Fibroblast of skin of left quadriceps (primary cell): ENCODE measurements around the gene ARID4B.
"Not testable (repeated sequence)": the region's sequence is repeated elsewhere in the genome, so short reads cannot be mapped to it uniquely, and the experiment has no call there.

Experiments used
- DNase-seq, 2 experiments: peaks; one replicate each; pipeline ENCODE4 v3.0.0-alpha.2; 2013; ENCODE audit warnings: low read depth in 2 of 2

ARID4B gene

GRCh38 chr1:235225299-235225698 is 102.7 kb downstream of the ARID4B start:
- no peak for DNase-seq

GRCh38 chr1:235221653-235222375 is 106.2 kb downstream of the ARID4B start:
- no peak for DNase-seq

GRCh38 chr1:235215453-235215852 is 112.5 kb downstream of the ARID4B start:
- no peak for DNase-seq

- not testable (repeated sequence) for DNase-seq
Observed at GRCh38 chr1:235214962-235215361, 113.0 kb downstream of the ARID4B start.

GRCh38 chr1:235213752-235214151 is 114.2 kb downstream of the ARID4B start:
- DNase-seq, result no peak

GRCh38 chr1:235211517-235211916 is 116.5 kb downstream of the ARID4B start:
- DNase-seq, result no peak

GRCh38 chr1:235207209-235207565 is 120.8 kb downstream of the ARID4B start:
- DNase-seq, result no peak

GRCh38 chr1:235206533-235207208 is 121.3 kb downstream of the ARID4B start:
- no peak for DNase-seq

GRCh38 chr1:235205687-235206086 is 122.3 kb downstream of the ARID4B start:
- DNase-seq, result no peak

- DNase-seq, result no peak
Observed at GRCh38 chr1:235203428-235203827, 124.6 kb downstream of the ARID4B start.

GRCh38 chr1:235202447-235202846 is 125.5 kb downstream of the ARID4B start:
- not testable (repeated sequence) for DNase-seq

GRCh38 chr1:235199441-235199840 is 128.5 kb downstream of the ARID4B start:
- DNase-seq, result peak; percentile 7 to 20

GRCh38 chr1:235190431-235190830 is 137.5 kb downstream of the ARID4B start:
- DNase-seq, result no peak

GRCh38 chr1:235187316-235187715 is 140.7 kb downstream of the ARID4B start:
- DNase-seq, result no peak

GRCh38 chr1:235181561-235182245 is 146.3 kb downstream of the ARID4B start:
- DNase-seq, result no peak

GRCh38 chr1:235180916-235181460 is 147.0 kb downstream of the ARID4B start:
- DNase-seq, result no peak

- DNase-seq, result no peak
Observed at GRCh38 chr1:235176486-235176885, 151.5 kb downstream of the ARID4B start.

GRCh38 chr1:235169986-235170385 is 158.0 kb downstream of the ARID4B start:
- no peak for DNase-seq

GRCh38 chr1:235168375-235168774 is 159.6 kb downstream of the ARID4B start:
- no peak for DNase-seq

GRCh38 chr1:235161685-235162327 is 166.2 kb downstream of the ARID4B start:
- no peak for DNase-seq

GRCh38 chr1:235160957-235161684 is 166.9 kb downstream of the ARID4B start, which contains the start of gene RBM34:
Gene RBM34 (minus strand): TSS chr1:235161250. CDS start chr1:235161226, 24 bp downstream.
- peak; percentile 73 to 74 for DNase-seq
